Esophagus squamous epithelium (tissue), 4 donors: ENCODE results near the gene SNAI1.

Source experiments
- POLR2A ChIP-seq, 4 donors: fragments of 450-650 bp; IDR thresholded peaks; one replicate each; pipeline ENCODE4 v1.6.1; 2017; ENCODE audit warnings: antibody characterized with exemption in 4 of 4, mild to moderate bottlenecking in 4 of 4, moderate library complexity in 3 of 4
- TF ChIP-seq, protein P1 (sequence below), 6 experiments: fragments of 450-650 bp in 4 of 6; fragments of 200-600 bp in 2 of 6; sonication (generic) in 2 of 6; IDR thresholded peaks; one replicate each; pipeline ENCODE4 v1.5.1; 2016 to 2019; ENCODE audit warnings: antibody characterized with exemption in 6 of 6, mild to moderate bottlenecking in 4 of 6, moderate library complexity in 4 of 6

DNA sequence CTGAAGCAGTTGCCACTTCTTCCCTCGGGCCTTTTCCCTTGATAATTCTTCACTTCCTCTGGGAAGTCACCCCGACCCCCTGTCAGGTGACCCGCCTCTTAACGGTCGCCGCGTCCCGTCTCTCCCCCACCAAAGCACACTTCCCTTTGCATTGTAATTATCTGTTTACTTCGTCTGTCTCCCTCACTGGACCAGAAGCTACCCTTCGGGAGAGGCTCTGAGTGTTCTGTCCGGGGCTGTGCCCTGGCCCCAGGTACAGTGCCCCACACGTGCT, 771 bp upstream of the SNAI1 start:
- TF ChIP-seq, protein P1, sequence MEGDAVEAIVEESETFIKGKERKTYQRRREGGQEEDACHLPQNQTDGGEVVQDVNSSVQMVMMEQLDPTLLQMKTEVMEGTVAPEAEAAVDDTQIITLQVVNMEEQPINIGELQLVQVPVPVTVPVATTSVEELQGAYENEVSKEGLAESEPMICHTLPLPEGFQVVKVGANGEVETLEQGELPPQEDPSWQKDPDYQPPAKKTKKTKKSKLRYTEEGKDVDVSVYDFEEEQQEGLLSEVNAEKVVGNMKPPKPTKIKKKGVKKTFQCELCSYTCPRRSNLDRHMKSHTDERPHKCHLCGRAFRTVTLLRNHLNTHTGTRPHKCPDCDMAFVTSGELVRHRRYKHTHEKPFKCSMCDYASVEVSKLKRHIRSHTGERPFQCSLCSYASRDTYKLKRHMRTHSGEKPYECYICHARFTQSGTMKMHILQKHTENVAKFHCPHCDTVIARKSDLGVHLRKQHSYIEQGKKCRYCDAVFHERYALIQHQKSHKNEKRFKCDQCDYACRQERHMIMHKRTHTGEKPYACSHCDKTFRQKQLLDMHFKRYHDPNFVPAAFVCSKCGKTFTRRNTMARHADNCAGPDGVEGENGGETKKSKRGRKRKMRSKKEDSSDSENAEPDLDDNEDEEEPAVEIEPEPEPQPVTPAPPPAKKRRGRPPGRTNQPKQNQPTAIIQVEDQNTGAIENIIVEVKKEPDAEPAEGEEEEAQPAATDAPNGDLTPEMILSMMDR (IDR thresholded peaks at IDR 0.05): no peak
- TF ChIP-seq POLR2A (IDR thresholded peaks at IDR 0.05): no peak
